ENCODE data around the gene AGMO.

Gene AGMO

DNA sequence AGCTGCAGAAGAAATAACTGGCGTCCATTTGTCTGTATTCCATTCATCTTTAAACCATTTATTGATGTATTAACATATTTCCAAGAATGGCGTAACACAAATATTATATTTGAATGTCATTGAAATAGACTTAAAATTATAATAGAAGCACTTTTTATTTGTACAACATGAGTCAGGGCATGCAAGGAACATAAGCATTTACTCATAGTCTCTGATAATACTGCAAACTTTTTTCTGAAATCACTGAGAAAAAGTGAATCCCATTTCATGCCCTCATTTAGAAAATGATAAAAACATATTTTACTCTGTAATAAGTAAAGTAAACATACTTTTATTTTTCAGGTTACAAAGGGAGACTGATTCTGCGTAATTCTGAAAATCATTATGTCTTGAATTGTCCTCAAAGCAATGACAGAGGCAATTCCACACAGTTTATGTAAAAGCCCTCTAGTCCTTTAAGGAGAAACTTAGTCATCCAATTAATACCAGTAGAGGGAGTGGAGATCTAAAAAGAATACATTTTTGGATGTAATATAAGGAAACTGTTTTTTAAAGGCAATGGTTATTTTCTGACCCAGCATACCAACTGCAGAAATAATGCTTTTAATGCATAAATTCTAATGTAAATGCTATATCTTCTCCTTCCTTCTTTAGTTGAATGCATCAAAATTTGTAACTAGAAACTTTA is 58.1 kb downstream of the AGMO start:
- no peak for TF ChIP-seq EZH2phosphoT487 (IDR thresholded peaks at IDR 0.05; ENCODE audit: borderline replicate concordance, low read length)
- TF ChIP-seq, protein P1, sequence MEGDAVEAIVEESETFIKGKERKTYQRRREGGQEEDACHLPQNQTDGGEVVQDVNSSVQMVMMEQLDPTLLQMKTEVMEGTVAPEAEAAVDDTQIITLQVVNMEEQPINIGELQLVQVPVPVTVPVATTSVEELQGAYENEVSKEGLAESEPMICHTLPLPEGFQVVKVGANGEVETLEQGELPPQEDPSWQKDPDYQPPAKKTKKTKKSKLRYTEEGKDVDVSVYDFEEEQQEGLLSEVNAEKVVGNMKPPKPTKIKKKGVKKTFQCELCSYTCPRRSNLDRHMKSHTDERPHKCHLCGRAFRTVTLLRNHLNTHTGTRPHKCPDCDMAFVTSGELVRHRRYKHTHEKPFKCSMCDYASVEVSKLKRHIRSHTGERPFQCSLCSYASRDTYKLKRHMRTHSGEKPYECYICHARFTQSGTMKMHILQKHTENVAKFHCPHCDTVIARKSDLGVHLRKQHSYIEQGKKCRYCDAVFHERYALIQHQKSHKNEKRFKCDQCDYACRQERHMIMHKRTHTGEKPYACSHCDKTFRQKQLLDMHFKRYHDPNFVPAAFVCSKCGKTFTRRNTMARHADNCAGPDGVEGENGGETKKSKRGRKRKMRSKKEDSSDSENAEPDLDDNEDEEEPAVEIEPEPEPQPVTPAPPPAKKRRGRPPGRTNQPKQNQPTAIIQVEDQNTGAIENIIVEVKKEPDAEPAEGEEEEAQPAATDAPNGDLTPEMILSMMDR (IDR thresholded peaks at IDR 0.05; ENCODE audit: low read depth, low read length, poor library complexity, severe bottlenecking): no peak

DNA sequence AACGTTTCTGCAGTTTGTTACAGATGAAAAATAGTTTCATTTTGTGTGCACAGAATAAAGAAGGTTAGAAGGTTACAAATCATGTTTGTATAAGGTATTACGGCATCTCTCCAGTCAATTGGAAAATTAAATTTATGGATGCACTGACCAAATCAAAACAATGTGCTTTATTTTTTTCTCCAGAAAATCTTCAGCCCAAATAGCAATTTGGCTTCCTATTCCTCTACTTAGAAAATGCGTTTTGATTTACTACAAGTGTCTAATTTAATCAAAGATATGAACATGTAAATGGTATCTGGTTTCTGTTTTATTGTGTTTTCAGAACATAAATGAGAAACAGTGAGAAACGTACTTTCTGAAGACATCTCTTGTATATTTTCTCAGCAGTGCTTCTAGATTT is 63.4 kb downstream of the AGMO start:
- no peak overlapping the region for H3K27ac ChIP-seq (ENCODE audit: low read depth, low read length)
- no peaks in the 10 kb centered on the region for H3F3A ChIP-seq (ENCODE audit: control insufficient read depth, insufficient read depth)
- H3K4me3 ChIP-seq (ENCODE audit: low read length): no peak overlapping the region
- H4K20me1 ChIP-seq (ENCODE audit: control insufficient read depth, insufficient read depth, low read depth, low read length): no peaks in the 10 kb centered on the region
- H3K79me2 ChIP-seq (ENCODE audit: control insufficient read depth, low read length): no peaks in the 10 kb centered on the region
- no peaks in the 10 kb centered on the region for H3K9me2 ChIP-seq (replicated peaks; ENCODE audit: control insufficient read depth, low read length)
- H3K9me3 ChIP-seq (ENCODE audit: control insufficient read depth, insufficient read depth, low read length): no peaks in the 10 kb centered on the region
- TF ChIP-seq EZH2phosphoT487 (IDR thresholded peaks at IDR 0.05; ENCODE audit: borderline replicate concordance, low read length): no peak
- TF ChIP-seq, protein P1 (IDR thresholded peaks at IDR 0.05; ENCODE audit: low read depth, low read length, poor library complexity, severe bottlenecking): no peak
- H3K36me3 ChIP-seq (ENCODE audit: control insufficient read depth, low read length): no peaks in the 10 kb centered on the region
- no peaks in the 10 kb centered on the region for H3K27me3 ChIP-seq (ENCODE audit: control insufficient read depth, low read length)
- H3K4me1 ChIP-seq (ENCODE audit: control insufficient read depth, low read length): no peaks in the 10 kb centered on the region
- no peak overlapping the region for H3K4me2 ChIP-seq (ENCODE audit: low read length)

More for the DNA sequence above, 58.1 kb downstream of the AGMO start:
- Histone ChIP-seq H3K79me2 (ENCODE audit: control insufficient read depth, low read length) (no peaks in the 10 kb centered on the region), H3F3A (ENCODE audit: control insufficient read depth, insufficient read depth) (no peaks in the 10 kb centered on the region), H3K27ac (ENCODE audit: low read depth, low read length) (no peak overlapping the region), H3K9me2 (replicated peaks; ENCODE audit: control insufficient read depth, low read length) (no peaks in the 10 kb centered on the region), H3K4me3 (ENCODE audit: low read length) (no peak overlapping the region), H3K4me2 (ENCODE audit: low read length) (no peak overlapping the region), H4K20me1 (ENCODE audit: control insufficient read depth, insufficient read depth, low read depth, low read length) (no peaks in the 10 kb centered on the region), H3K36me3 (ENCODE audit: control insufficient read depth, low read length) (no peaks in the 10 kb centered on the region), H3K27me3 (ENCODE audit: control insufficient read depth, low read length) (no peaks in the 10 kb centered on the region), H3K4me1 (ENCODE audit: control insufficient read depth, low read length) (no peaks in the 10 kb centered on the region), H3K9me3 (ENCODE audit: control insufficient read depth, insufficient read depth, low read length) (no peaks in the 10 kb centered on the region)

DNA sequence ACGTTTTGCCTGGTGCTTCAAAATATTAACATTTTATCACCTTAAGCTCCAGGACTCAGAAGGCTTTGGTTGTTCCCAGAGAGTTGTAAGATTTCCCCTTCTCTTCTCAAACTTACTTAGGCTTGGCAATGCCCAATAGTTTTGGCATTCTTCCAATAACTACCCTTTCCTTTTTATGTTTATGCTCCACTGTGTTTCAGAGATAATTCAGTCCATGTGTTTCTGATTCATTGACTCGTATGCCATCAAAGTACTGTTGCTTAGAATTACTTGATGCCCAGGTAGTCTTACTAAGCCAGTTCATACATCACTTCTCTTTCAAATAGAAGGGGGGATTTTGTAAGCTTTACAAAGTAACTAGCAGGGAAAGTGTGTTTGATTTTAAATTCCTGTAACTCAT is 66.6 kb downstream of the AGMO start:
- no peak overlapping the region for H3K4me3 ChIP-seq (ENCODE audit: low read length)
- no peaks in the 10 kb centered on the region for H3K4me1 ChIP-seq (ENCODE audit: control insufficient read depth, low read length)
- no peaks in the 10 kb centered on the region for H3F3A ChIP-seq (ENCODE audit: control insufficient read depth, insufficient read depth)
- H3K36me3 ChIP-seq (ENCODE audit: control insufficient read depth, low read length): no peaks in the 10 kb centered on the region
- TF ChIP-seq, protein P1 (IDR thresholded peaks at IDR 0.05; ENCODE audit: low read depth, low read length, poor library complexity, severe bottlenecking): no peak
- TF ChIP-seq EZH2phosphoT487 (IDR thresholded peaks at IDR 0.05; ENCODE audit: borderline replicate concordance, low read length): no peak
- H3K27me3 ChIP-seq (ENCODE audit: control insufficient read depth, low read length): no peaks in the 10 kb centered on the region
- no peaks in the 10 kb centered on the region for H4K20me1 ChIP-seq (ENCODE audit: control insufficient read depth, insufficient read depth, low read depth, low read length)
- no peaks in the 10 kb centered on the region for H3K9me3 ChIP-seq (ENCODE audit: control insufficient read depth, insufficient read depth, low read length)
- H3K4me2 ChIP-seq (ENCODE audit: low read length): no peak overlapping the region
- no peaks in the 10 kb centered on the region for H3K79me2 ChIP-seq (ENCODE audit: control insufficient read depth, low read length)
- H3K9me2 ChIP-seq (replicated peaks; ENCODE audit: control insufficient read depth, low read length): no peaks in the 10 kb centered on the region
- no peak overlapping the region for H3K27ac ChIP-seq (ENCODE audit: low read depth, low read length)
